ENCODE data around the gene SRR.
"Not testable (repeated sequence)": the region's sequence is repeated elsewhere in the genome, so short reads cannot be mapped to it uniquely, and the experiment has no call there.

The SRR gene, protein sequence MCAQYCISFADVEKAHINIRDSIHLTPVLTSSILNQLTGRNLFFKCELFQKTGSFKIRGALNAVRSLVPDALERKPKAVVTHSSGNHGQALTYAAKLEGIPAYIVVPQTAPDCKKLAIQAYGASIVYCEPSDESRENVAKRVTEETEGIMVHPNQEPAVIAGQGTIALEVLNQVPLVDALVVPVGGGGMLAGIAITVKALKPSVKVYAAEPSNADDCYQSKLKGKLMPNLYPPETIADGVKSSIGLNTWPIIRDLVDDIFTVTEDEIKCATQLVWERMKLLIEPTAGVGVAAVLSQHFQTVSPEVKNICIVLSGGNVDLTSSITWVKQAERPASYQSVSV

DNA sequence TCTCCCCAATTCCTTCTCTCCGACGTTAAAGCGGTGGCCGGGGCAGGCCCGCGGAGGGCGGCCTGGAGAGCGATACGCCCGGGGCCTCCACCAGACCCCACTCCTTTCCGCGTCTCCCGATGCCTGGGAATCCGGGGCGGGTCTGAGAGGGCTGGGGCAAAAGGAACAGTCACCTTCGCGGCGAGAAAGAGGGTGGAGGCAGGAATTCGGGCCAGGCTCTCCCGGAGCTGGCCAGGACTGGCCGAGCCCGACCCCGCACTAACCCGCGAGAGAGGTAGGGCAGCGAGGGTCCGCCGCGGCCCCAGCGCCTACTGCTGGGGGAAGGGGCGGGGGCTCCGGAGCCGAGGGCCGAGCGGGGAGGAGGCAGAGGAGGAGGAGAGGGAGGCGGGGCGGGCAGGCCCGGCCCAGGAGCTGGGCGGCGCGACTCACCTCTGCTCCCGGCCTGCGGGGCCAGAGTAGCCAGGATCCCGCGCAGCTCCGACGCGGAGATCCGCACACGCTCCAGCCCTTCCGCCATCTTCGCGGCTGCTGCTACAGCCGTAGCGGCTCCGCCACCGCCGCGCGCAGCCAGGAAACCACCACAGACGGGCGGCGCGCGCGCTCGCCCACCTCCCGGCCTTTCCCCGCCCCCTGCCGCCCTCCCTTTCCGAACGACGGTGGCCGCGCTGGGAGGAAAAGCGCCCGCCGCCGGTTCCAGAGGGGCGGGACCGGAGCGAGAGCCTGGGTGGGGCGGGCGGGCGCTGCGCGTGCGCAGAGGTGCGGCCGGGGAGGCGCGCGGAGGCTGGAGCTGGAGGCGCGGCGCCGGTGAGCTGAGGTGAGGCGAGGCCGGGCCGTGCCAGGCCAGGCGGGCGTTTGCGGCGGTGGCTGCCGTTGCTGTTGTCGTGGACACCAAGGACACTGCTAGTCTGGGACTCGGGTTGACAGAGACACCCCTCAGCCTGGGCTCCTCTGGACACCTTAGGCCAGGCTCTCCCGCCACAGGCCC, at the start of gene SRR, which contains the start of gene SMG6:
TSS of gene SRR (plus strand) at position 747 of the 985 bp plus-strand sequence. CDS start 11,611 bp downstream, outside the sequence.
TSS of gene SMG6 (minus strand) at position 582 of the 985 bp plus-strand sequence. CDS start at position 517, 65 bp downstream.
- DNase-seq = peak; percentile 38 to 93 (median 86)

DNA sequence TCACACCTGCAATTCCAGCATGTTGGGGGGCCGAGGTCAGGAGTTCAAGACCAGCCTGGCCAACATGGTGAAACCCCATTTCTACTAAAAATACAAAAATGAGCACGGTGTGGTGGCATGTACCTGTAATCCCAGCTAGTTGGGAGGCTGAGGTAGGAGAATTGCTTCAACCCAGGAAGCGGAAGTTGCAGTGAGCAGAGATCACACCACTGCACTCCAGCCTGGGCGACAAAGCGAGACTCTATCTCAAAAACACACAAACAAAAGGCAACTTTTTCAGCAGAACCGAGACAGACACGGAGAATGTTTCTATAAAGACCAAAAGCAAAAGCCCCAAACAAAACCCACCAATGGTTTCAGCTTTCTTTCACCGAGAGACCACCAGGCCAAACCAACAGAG, 44.9 kb upstream of the SRR start:
- not testable (repeated sequence) for DNase-seq

DNA sequence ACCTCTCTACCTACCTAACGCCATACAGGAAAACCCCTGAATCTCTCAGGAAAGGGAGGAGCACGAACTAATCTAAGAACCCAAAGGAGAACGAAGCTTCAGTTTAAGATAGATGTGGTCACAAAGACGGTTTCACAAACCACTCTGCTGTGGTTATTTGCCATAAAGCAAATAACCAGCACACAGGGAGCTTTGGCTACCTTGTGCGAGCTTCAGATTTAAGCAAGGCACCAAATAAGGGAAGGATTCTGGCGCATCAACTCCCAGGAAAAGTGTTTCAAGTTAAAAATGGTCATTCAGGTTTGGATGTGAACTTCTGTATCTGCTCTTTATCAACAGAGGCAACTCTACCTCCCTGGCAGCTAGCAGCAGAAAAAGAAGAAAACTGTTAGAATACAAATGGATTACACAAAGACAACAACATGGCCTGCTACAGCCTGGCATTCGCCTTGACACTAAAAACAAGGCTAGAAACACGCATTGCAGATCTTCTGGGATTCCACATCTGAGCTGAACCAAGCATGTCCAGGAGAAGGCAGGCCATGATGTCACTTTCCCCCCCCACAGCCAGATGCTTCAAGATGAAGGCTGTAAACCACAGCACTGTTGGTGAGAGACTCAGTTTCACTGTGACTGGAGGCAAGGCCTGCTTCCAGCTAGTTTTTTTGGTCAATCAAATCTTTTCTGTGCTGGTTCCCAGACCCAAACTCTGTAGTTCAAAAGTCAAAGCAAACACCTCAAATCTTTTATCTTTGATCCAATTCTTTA, 43.8 kb upstream of the SRR start:
- peak in 3 of 56 donors; percentile 3 to 10 (median 6) for DNase-seq

DNA sequence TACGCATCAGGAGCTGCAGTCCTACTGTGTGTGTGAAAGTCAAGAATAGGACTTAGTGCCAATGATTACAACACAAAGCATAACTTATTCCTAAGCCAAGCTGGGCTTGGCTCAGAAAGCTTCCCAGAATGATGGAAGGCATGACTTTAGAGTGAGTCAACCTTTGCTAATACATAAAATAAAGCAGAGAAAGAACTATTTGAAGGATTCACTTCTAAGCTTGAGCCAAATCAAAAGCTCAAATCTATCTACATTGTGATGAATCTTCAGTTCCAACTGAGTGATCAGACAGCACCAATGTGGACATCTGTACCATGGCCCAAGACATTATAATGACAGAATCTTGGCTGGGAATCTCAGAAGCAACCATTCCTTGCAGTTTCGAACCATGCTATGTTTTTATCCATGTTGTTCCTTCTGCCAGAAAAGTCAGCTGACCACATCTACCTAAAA, 41.6 kb upstream of the SRR start:
- DNase-seq = no peak

DNA sequence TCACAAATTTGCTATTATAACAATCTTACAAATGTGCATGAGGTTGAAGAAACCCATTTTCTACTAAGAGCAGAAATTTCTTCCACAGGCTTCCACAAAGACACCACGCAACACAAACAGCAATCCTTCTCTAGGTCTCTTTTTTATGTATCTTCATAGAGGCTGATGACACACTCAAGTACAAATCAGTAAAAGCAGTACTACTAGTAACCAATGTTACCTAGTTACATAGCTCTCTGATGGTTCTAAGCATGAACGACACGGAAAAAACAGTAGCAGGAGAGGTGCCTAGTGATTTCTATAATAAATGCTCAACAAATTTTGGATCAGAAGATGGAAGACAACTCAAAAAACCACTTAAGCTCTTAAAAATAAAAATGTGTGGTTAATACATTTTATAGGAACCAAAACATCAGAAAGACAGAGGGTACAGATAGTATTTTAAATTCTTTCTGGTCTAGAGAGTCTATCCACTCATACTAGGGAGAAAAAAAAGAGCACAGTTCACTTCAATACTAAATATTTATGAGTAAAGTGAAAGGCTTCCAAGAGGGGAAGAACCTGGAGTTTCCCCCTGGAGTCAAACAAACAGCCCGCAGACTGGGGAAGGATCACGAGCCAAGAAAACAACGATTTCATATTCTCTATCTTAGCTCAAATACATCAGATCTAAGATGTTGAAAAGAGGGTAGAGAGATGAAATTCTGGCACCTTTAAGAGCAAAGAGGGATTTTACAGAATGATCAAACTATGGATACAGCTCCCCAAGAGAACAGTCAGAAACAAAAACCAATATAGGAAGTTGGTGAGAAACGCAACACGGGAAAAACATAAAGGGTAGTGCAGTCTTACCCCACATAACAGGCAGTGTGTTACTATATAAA, 40.3 kb upstream of the SRR start:
- no peak for DNase-seq

DNA sequence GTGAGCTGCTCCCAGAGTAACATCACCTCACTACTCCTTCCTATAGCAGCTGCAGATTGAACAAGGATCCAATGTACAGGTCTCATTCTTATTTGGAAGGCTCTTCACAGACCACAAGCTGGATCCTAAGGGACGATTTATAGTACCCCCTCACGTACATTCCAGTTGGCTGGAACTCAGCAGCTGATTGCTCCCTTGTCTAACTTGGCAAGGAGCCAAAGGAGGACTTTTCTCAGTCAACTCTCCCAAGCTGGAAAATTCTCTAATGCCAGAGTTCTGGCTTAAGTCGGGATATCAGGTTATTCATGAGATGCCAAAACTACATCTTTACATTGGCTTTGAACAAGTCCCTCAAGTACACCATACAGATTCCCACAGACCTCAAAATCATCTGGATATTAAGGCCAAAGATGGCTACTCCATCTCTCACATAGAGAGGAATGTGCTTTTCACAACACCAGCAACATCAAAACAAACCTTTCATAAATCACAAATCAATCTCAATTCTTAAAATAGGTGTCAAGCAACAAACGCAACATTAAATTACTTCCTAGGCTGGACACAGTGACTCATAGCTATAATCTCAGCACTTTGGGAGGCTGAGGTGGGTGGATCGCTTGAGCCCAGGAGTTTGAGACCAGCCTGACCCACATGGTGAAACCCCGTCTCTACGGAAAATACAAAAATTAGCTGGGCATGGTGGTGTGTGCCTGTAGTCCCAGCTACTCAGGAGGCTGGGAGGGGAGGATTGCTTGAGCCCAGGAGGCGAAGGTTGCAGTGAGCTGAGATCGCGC, 39.5 kb upstream of the SRR start:
- no peak for DNase-seq

GRCh38 chr17:2265166-2265565, 38.6 kb upstream of the SRR start:
- not testable (repeated sequence) for DNase-seq

DNA sequence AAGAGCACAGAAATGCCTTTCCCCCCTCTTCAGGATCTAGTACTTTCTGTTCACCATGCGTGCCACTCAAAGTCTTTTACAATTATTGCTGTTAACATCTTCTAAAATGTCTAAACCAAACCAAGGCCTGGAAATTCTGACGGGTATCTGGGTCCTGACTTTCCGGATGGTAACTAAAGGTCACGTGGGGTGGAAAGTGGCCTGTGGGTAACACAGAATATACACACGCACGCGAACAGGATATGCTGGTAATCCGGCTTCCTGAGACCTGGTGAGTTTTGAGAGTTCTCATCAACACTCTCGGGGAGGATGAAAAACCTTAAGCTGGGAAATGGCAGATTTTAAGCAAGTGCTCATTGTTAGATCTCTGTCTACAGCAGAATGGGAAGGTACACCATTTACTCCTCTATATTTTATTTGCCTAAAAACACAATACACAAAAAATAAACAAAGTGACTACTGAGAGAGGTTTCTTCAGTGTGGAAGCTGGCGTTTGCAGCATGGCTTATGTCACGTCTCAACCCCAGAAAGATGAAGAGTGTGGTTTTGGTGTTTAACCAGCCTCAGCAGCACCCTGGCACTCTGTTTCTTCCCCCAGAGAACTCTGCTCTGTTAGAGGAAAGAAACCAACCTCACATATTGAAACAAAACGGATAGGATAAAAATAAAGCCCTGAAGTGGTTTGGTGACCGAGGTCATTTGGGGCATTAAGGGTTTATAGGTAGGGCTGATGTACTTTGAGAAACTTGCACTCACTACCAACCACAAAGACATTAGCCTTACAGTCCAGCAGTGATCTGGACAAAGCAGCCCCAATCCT, 37.5 kb upstream of the SRR start:
- DNase-seq = no peak

- no peak for DNase-seq
These were observed 36.9 kb upstream of the SRR start for GRCh38 chr17:2266865-2267228.

GRCh38 chr17:2267354-2267753, 36.4 kb upstream of the SRR start:
- no peak for DNase-seq

DNA sequence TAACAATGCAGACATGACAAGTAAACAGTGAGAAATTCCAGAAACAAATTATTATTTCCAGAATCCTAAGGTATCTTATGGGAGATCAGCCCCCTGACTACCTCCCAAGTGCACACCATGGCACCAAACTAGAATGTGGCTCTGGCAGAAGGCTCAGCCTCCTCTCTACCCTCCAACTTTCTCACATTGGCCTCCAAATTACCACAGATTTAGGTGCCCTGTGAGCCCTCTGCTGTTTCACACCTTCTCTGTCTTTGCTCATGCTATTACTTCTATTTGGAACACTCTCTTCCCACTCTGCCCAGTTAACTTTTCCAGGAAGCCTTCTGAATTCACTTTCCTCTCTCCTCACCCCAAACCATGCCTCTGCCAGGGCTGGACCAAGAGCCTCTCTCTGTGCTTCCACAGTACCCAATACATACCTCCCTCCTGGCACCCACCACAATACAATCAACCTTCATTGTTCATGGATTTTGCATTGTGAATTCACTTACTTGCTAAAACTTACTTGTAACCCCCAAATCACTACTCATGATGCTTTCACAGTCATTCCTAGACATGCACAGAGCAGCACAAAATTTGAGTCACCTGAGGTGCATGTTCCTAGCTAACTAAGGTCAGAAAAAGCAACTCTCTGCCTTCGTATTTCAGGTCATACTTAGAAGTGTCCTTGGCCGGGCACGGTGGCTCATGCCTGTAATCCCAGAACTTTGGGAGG, 31.6 kb upstream of the SRR start:
- no peak for DNase-seq

DNA sequence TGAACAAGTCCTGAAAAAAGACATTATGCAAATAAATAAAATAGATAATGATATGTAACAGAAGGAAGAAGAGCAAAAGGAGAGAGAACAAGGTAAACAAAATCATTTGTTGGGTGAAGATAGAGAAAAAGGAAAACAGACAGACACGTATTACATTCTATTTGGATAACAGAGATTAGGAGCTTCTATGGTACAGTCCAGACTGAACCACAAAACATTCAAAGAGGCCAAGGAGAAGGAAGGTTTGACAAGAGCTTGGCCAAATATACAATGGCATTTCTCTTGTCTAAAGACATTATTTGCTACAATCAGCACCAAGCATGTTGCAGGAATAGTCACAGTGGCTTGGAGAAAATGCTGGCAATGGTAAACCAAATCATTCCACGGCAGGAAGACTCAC, 29.3 kb upstream of the SRR start:
- no peak for DNase-seq

DNA sequence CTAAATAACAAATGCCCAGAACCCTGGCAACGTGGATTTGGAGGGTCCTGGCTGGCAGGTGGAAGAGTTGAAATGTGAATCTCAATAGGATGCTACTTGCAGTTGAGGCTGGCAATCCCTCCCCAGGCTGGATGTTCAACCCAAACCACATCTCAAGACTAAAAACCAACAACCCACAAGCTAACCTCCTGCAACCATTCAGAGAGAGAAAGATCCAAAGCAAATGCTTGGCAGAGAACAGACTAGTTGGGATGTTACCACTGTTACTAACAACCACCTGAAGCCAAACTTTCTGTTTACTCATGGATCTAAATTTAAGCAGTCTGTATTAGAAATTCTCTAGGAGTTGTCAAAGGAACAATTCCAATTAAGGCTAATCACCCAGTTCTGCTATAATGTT, 28.0 kb upstream of the SRR start:
- DNase-seq = no peak

GRCh38 chr17:2277429-2278170, 26.1 kb upstream of the SRR start:
- no peak for DNase-seq

- no peak for DNase-seq
These were observed 24.0 kb upstream of the SRR start for GRCh38 chr17:2279707-2280106.

GRCh38 chr17:2282297-2282873, 21.4 kb upstream of the SRR start:
- DNase-seq = no peak

DNA sequence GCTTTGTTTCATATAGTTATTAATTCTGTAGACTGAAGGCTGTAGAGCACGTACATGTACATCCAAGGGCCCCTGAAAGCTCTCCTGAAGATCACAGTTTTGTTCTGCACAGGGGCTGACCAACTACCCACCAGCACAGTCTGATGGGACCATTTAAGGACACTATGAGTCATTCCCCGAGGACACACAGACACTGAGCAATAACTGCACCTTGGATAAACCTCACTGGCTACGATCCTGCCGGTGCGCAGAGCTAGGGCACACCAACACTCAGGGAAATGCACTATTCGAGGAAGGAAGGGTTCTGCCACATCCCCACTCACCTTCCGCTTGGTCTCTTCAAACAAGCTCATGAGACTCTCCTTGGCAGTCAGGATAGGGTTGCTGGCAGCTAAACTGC, 20.4 kb upstream of the SRR start:
- no peak for DNase-seq
